ENCODE measurements around the gene SGSM2. TPM values are rescaled to one million over a fixed set of nuclear protein-coding genes. Genes with fewer than 3 reads are reported as not detected.

SGSM2 gene
- total and polyA plus RNA-seq, 2 of the 13 experiments (the other 11 are each of a cell fraction or from before 2014, with no cell fraction given) = 30.4 to 51.3 TPM

- no peak for TF ChIP-seq LRRFIP1 (CRISPR knock-in tag; conservative IDR thresholded peaks at IDR 0.05)
- peak; percentile 40; the same call in 1 of the 2 replicates for TF ChIP-seq FOXP4 (CRISPR knock-in tag; IDR thresholded peaks at IDR 0.05)
- TF ChIP-seq ARNT2 (CRISPR knock-in tag; IDR thresholded peaks at IDR 0.05; ENCODE audit: low read depth) = no peak
- TF ChIP-seq ZNF800 (CRISPR knock-in tag; IDR thresholded peaks at IDR 0.05) = no peak
- no peak for TF ChIP-seq ZNF615 (CRISPR knock-in tag; IDR thresholded peaks at IDR 0.05; ENCODE audit: borderline replicate concordance)
- 0 out of 2 replicates have a peak, but pooled peaks have one; percentile 13 for TF ChIP-seq ZNF629 (CRISPR knock-in tag; conservative IDR thresholded peaks at IDR 0.05)
- no peak for TF ChIP-seq TFDP1 (CRISPR knock-in tag; IDR thresholded peaks at IDR 0.05; ENCODE audit: borderline replicate concordance)
- TF ChIP-seq REXO4 (CRISPR knock-in tag; IDR thresholded peaks at IDR 0.05; ENCODE audit: borderline replicate concordance) = no peak
- TF ChIP-seq ISX (CRISPR knock-in tag; conservative IDR thresholded peaks at IDR 0.05) = no peak
- no peak for TF ChIP-seq SIX1 (CRISPR knock-in tag; IDR thresholded peaks at IDR 0.05; ENCODE audit: borderline replicate concordance)
- 0 out of 2 replicates have a peak, but pooled peaks have one; percentile 11 for TF ChIP-seq ZNF788 (CRISPR knock-in tag; IDR thresholded peaks at IDR 0.05; ENCODE audit: borderline replicate concordance)
- no peak for TF ChIP-seq ZNF713 (CRISPR knock-in tag; IDR thresholded peaks at IDR 0.05)
- no peak for TF ChIP-seq PAWR (CRISPR knock-in tag; IDR thresholded peaks at IDR 0.05; ENCODE audit: borderline replicate concordance)
- TF ChIP-seq CEBPB (IDR thresholded peaks at IDR 0.05; ENCODE audit: borderline replicate concordance, low read depth, low read length) = no peak
- TF ChIP-seq ZNF121 (CRISPR knock-in tag; IDR thresholded peaks at IDR 0.05) = no peak
- TF ChIP-seq TRAFD1 (CRISPR knock-in tag; IDR thresholded peaks at IDR 0.05; ENCODE audit: borderline replicate concordance) = no peak
- TF ChIP-seq PBX2 (CRISPR knock-in tag; IDR thresholded peaks at IDR 0.05) = no peak
- no peak for TF ChIP-seq ZNF550 (CRISPR knock-in tag; IDR thresholded peaks at IDR 0.05; ENCODE audit: borderline replicate concordance)
- no peak for TF ChIP-seq MIXL1 (CRISPR knock-in tag; IDR thresholded peaks at IDR 0.05)
Observed at GRCh38 chr17:2396568-2397246, 59.4 kb downstream of the SGSM2 start (continued).

All from HepG2 (cell line).